Right lobe of liver (tissue), 6 donors: Measurements from ENCODE around the gene HERPUD2. TPM values are rescaled to one million over a fixed set of nuclear protein-coding genes. Genes with fewer than 3 reads are reported as not detected.

Source experiments
- ATAC-seq, 4 donors: fragments of 200-7000 bp; cut with Tn5 transposase; one replicate each; pipeline ENCODE4 v1.9.1; 2020; ENCODE audit warnings: mild to moderate bottlenecking in 4 of 4, moderate library complexity in 4 of 4
- DNase-seq, 3 donors: peaks; one replicate each; pipeline ENCODE4 v3.0.0-alpha.2; 2020
- H3K27ac ChIP-seq, 3 donors: fragments of 200-600 bp; one replicate each; pipeline ENCODE4 v1.8.0; 2022
- H3K27me3 ChIP-seq, 2 donors: fragments of 200-600 bp; one replicate each; pipeline ENCODE4 v1.8.0; 2022
- H3K36me3 ChIP-seq, 4 donors: fragments of 200-600 bp; sonication (generic) in 1 of 4; one replicate each; pipeline versions ENCODE4 v1.5.1 to v1.8.0; 2017 to 2022; ENCODE audit warnings: control low read depth in 1 of 4
- H3K4me1 ChIP-seq, 4 donors: fragments of 200-600 bp; sonication (generic) in 1 of 4; one replicate each; pipeline versions ENCODE4 v1.5.1 to v1.8.0; 2017 to 2022; ENCODE audit warnings: control low read depth in 1 of 4
- H3K4me3 ChIP-seq, 3 donors: fragments of 200-600 bp; one replicate each; pipeline ENCODE4 v1.8.0; 2022
- H3K9me3 ChIP-seq, 4 donors: fragments of 200-600 bp; sonication (generic) in 1 of 4; one replicate each; pipeline versions ENCODE4 v1.5.1 to v1.8.0; 2017 to 2022; ENCODE audit warnings: control low read depth in 1 of 4
- POLR2A ChIP-seq: fragments of 450-650 bp; IDR thresholded peaks from one replicate; pipeline ENCODE4 v1.6.1; 2017; ENCODE audit warnings: antibody characterized with exemption, mild to moderate bottlenecking
- WGBS: methylation state at CpG from one replicate; pipeline ENCODE4 v1.1.6; 2018; ENCODE audit warnings: low coverage, low lambda C conversion rate; ENCODE audit not compliant: insufficient coverage; ENCODE audit errors: missing lambda C conversion rate; 5-methylcytosine and 5-hydroxymethylcytosine counted together
- intact Hi-C, 2 donors: fragments of 100-400 bp; cut with DNase I; formaldehyde crosslinking; loops; one replicate each; pipeline versions ENCODE4 v1.11.2 to v1.14.1; 2022
- total RNA-seq, 6 experiments: library from RNA; depleted of rRNA in 2 of 6; stranded (reverse); fragments of >200 nt in 2 of 6; fragmentation: NEBNext Ultra II Directional in 3 of 6; extraction: Animal tissue kit (Norgen Biotek cat#: 25700) in 3 of 6; gene quantifications; one replicate each; pipeline versions ENCODE4 v1.1.0 to v1.2.4, GENCODE V29; 2016 to 2023
- TF ChIP-seq, protein P1 (sequence below), 4 donors: fragments of 200-600 bp in 3 of 4; fragments of 450-650 bp in 1 of 4; IDR thresholded peaks; one replicate each; pipeline versions ENCODE4 v1.5.1 to v1.8.0; 2016 to 2022; ENCODE audit warnings: antibody characterized with exemption in 4 of 4, mild to moderate bottlenecking in 2 of 4
- donor health status: DM: no; HTN: yes; CAD: no.
- donor health status: DM: no; HTN: no; CAD: no.
- donor health status: DM: no; HTN: no; CAD: no.
- donor health status: DM: no; HTN: yes; CAD: no.
- donor health status: DM: no; HTN: yes; CAD: no.

Gene HERPUD2
- total RNA-seq, 6 experiments from 2014 or later: 15.4 to 26.7 (median 20.6) TPM

- H3K9me3 ChIP-seq: no peaks in the 10 kb centered on the region
- no peaks in the 10 kb centered on the region for H3K4me1 ChIP-seq
- WGBS: 89% methylated on average over 3 of the region's 3 CpGs
- intact Hi-C loops: no loop called here
- H3K27ac ChIP-seq: no peak overlapping the region
- ATAC-seq (no peak), DNase-seq (no peak)
- H3K4me3 ChIP-seq: no peak overlapping the region
- no peak for TF ChIP-seq POLR2A
- TF ChIP-seq, protein P1, sequence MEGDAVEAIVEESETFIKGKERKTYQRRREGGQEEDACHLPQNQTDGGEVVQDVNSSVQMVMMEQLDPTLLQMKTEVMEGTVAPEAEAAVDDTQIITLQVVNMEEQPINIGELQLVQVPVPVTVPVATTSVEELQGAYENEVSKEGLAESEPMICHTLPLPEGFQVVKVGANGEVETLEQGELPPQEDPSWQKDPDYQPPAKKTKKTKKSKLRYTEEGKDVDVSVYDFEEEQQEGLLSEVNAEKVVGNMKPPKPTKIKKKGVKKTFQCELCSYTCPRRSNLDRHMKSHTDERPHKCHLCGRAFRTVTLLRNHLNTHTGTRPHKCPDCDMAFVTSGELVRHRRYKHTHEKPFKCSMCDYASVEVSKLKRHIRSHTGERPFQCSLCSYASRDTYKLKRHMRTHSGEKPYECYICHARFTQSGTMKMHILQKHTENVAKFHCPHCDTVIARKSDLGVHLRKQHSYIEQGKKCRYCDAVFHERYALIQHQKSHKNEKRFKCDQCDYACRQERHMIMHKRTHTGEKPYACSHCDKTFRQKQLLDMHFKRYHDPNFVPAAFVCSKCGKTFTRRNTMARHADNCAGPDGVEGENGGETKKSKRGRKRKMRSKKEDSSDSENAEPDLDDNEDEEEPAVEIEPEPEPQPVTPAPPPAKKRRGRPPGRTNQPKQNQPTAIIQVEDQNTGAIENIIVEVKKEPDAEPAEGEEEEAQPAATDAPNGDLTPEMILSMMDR (IDR thresholded peaks at IDR 0.05): no peak
- H3K36me3 ChIP-seq: no peaks in the 10 kb centered on the region
- no peaks in the 10 kb centered on the region for H3K27me3 ChIP-seq
These were observed 31.7 kb upstream of the HERPUD2 start for GRCh38 chr7:35726654-35727053.

DNA sequence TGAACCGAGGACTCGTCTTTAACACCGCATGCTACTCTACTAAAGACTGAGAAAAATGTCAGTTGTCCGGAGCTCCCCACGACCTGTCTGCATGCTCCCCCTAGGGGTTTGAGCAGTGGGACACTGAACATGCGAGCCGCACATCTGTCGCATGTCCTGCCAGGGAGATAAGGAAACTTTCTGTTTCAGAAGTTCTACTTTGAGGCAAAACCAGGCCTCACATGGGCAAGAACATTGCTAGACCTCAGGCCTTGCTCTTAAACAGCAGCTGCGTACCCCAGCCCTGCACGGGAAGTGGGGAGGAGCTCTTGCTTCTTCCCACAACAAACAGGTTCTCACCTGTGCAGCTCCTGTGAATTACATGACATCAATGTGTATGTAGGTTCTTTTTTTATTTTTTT lies 30.3 kb upstream of the HERPUD2 start:
- Histone ChIP-seq H3K9me3 (no peaks in the 10 kb centered on the region), H3K4me1 (no peaks in the 10 kb centered on the region), H3K36me3 (no peaks in the 10 kb centered on the region), H3K4me3 (no peak overlapping the region), H3K27me3 (no peaks in the 10 kb centered on the region), H3K27ac (no peak overlapping the region)
- no peak for DNase-seq
- intact Hi-C loops: no loop called here
- 86% methylated on average over 3 of the region's 10 CpGs for WGBS
- TF ChIP-seq, protein P1 (IDR thresholded peaks at IDR 0.05): no peak
- TF ChIP-seq POLR2A: no peak
- ATAC-seq: peak in 3 of 4 donors; percentile 30 to 47 (median 41)

- no peaks in the 10 kb centered on the region for H3K4me1 ChIP-seq
- no peak overlapping the region for H3K27ac ChIP-seq
- ATAC-seq (no peak), DNase-seq (no peak)
- 88% methylated on average over 4 of the region's 4 CpGs for WGBS
- intact Hi-C loops: no loop called here
- H3K9me3 ChIP-seq: no peaks in the 10 kb centered on the region
- no peaks in the 10 kb centered on the region for H3K27me3 ChIP-seq
- no peaks in the 10 kb centered on the region for H3K36me3 ChIP-seq
- no peak overlapping the region for H3K4me3 ChIP-seq
- TF ChIP-seq, protein P1 (IDR thresholded peaks at IDR 0.05): no peak
- TF ChIP-seq POLR2A: no peak
These were observed 28.1 kb upstream of the HERPUD2 start for GRCh38 chr7:35723011-35723410.

GRCh38 chr7:35722054-35722849 lies 27.3 kb upstream of the HERPUD2 start:
- DNase-seq (no peak), ATAC-seq (no peak)
- Histone ChIP-seq H3K4me1 (no peaks in the 10 kb centered on the region), H3K4me3 (no peak overlapping the region), H3K27ac (no peak overlapping the region), H3K27me3 (no peaks in the 10 kb centered on the region), H3K36me3 (no peaks in the 10 kb centered on the region), H3K9me3 (no peaks in the 10 kb centered on the region)
- WGBS: 59% methylated on average over 7 of the region's 7 CpGs
- intact Hi-C loops: no loop called here
- TF ChIP-seq, protein P1 (IDR thresholded peaks at IDR 0.05): no peak
- no peak for TF ChIP-seq POLR2A
